SH-SY5Y (cell line): ENCODE data around the gene CACNA1E.

Source experiments
- GATA2 ChIP-seq: IDR thresholded peaks from 2 replicates; pipeline ENCODE4 v1.6.1; 2011; ENCODE audit warnings: mild to moderate bottlenecking, low read depth, low read length
- GATA3 ChIP-seq: IDR thresholded peaks from 2 replicates; pipeline ENCODE4 v1.6.1; 2011; ENCODE audit warnings: low read depth, mild to moderate bottlenecking, low read length, moderate library complexity

DNA sequence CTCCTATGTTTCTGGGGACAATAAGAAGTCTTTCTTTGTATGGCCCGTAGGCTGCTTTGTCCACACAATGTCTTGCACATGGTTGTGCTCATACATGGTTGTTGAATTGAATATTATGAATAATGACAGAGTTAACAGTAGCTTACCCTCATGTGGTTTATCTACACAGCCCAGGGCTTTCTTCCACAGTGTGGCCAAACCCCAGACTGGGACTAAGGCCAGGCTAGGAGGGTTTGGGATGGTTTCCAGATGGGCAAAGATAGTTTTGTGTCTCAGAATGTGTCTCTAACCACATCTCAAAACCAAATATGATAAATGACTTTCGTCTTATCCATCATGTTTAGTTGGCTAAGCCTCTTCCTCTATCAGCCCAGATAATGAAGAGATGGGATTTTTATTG, 65.2 kb downstream of the CACNA1E start:
- TF ChIP-seq GATA2 (no peak), GATA3 (no peak)
